ENCODE results near the gene MASP1.

DNA sequence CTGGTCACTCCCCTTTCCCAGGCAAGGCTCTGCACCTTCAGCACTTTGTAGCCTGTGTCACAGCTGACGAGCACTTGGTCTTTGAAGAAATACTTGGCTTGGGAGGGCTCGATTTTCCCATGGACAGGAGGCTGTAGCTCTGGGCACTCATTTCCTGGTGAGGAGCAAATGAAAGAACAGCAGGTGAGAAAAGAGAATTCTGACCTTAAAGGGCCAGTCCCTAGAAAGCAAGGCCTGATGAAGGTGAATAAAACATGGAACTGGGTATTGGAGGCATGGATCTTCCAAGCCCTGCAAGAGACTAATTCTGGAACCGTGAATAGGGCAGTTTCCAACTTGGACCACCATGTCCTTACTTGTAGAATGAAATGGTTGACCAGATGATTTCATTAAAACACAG lies 39.9 kb downstream of the MASP1 start:
- no peak for TF ChIP-seq ZFP3 (CRISPR knock-in tag; IDR thresholded peaks at IDR 0.05)
- TF ChIP-seq, protein P1, sequence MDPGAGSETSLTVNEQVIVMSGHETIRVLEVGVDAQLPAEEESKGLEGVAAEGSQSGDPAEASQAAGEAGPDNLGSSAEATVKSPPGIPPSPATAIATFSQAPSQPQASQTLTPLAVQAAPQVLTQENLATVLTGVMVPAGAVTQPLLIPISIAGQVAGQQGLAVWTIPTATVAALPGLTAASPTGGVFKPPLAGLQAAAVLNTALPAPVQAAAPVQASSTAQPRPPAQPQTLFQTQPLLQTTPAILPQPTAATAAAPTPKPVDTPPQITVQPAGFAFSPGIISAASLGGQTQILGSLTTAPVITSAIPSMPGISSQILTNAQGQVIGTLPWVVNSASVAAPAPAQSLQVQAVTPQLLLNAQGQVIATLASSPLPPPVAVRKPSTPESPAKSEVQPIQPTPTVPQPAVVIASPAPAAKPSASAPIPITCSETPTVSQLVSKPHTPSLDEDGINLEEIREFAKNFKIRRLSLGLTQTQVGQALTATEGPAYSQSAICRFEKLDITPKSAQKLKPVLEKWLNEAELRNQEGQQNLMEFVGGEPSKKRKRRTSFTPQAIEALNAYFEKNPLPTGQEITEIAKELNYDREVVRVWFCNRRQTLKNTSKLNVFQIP (CRISPR knock-in tag; IDR thresholded peaks at IDR 0.05; ENCODE audit: borderline replicate concordance, low read depth) = no peak
- no peak for TF ChIP-seq ZC3H10 (CRISPR knock-in tag; IDR thresholded peaks at IDR 0.05)
- TF ChIP-seq, protein P2, sequence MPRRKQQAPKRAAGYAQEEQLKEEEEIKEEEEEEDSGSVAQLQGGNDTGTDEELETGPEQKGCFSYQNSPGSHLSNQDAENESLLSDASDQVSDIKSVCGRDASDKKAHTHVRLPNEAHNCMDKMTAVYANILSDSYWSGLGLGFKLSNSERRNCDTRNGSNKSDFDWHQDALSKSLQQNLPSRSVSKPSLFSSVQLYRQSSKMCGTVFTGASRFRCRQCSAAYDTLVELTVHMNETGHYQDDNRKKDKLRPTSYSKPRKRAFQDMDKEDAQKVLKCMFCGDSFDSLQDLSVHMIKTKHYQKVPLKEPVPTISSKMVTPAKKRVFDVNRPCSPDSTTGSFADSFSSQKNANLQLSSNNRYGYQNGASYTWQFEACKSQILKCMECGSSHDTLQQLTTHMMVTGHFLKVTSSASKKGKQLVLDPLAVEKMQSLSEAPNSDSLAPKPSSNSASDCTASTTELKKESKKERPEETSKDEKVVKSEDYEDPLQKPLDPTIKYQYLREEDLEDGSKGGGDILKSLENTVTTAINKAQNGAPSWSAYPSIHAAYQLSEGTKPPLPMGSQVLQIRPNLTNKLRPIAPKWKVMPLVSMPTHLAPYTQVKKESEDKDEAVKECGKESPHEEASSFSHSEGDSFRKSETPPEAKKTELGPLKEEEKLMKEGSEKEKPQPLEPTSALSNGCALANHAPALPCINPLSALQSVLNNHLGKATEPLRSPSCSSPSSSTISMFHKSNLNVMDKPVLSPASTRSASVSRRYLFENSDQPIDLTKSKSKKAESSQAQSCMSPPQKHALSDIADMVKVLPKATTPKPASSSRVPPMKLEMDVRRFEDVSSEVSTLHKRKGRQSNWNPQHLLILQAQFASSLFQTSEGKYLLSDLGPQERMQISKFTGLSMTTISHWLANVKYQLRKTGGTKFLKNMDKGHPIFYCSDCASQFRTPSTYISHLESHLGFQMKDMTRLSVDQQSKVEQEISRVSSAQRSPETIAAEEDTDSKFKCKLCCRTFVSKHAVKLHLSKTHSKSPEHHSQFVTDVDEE (CRISPR knock-in tag; IDR thresholded peaks at IDR 0.05) = no peak
- TF ChIP-seq ZFP30 (CRISPR knock-in tag; IDR thresholded peaks at IDR 0.05) = no peak
- no peak for TF ChIP-seq PPARA (CRISPR knock-in tag; IDR thresholded peaks at IDR 0.05; ENCODE audit: borderline replicate concordance)
- no peak for TF ChIP-seq ZNF70 (CRISPR knock-in tag; IDR thresholded peaks at IDR 0.05)
- TF ChIP-seq RARB (CRISPR knock-in tag; IDR thresholded peaks at IDR 0.05) = no peak
- no peak for TF ChIP-seq BACH2 (CRISPR knock-in tag; IDR thresholded peaks at IDR 0.05; ENCODE audit: borderline replicate concordance)

All from SK-N-SH treated with all-trans-retinoic acid at 6 μM for 48 hours (cell line).